Measurements from ENCODE around the gene CHAT.
A peak's percentile ranks its signal among the peaks of the same experiment; 100 is the strongest.

The CHAT gene

DNA sequence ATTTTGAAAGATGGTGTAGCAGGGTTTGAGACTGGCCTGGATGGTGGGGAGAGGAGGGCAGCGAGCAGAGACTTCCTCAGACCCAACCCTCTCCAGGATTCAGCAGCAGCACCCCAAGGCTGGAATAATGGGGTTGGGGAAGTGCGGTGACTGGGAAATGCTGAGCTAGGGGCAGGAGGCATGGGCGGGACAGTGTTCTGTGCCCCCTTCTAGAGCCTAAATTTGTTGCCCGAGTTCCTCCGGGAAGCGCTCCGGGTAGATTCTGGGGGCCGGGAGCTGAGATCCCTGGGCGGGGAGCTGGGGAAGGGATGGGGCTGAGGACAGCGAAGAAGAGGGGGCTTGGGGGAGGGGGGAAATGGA is at the start of gene CHAT:
TSS of gene CHAT (plus strand) at position 156 of the 360 bp plus-strand sequence. CDS start at position 309, 153 bp downstream.
- no peak for DNase-seq

DNA sequence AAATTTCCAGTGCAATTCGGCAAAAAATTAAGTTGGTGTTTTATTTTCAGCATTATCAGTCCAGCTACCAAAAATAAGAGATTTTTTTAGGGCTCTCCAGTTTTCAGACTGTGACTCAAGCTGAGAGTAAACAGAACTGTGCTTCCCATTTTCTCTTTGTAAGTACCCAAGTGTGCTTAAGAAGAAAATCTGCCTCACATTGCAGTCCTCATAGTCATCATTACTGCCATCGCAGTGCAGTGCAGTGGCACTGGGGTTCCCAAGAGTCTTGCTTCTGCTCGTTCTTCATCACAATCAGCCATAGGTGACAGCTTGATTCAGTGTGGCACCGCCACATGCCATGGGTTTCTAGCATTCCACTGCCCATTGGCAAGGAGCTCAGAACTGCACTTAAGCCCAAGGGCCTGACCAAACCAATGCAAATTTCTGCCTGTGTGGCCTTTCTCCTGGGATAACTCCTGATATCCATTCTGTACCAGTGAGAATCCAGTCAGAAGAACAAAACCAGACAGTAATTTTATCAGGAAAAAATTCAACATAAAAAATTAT is 49.3 kb upstream of the CHAT start:
- DNase-seq, result no peak

DNA sequence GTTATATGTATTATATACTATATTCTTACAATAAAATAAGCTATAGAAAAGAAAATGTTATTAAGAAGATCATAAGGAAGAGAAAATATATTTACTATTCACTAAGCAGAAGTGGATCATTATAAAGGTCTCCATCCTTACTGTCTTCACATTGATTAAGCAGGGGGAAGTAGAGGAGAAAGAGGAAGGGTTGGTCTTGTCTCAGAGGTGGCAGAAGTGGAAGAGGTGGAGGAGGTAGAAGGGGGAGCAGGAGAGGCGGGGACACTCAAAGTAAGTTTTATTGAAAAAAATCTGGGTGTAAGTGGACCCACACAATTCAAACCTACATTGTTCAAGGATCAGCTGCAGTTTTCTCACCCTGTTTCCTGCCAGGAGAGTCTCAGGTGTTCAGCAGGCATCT is 46.0 kb upstream of the CHAT start:
- DNase-seq, result no peak

DNA sequence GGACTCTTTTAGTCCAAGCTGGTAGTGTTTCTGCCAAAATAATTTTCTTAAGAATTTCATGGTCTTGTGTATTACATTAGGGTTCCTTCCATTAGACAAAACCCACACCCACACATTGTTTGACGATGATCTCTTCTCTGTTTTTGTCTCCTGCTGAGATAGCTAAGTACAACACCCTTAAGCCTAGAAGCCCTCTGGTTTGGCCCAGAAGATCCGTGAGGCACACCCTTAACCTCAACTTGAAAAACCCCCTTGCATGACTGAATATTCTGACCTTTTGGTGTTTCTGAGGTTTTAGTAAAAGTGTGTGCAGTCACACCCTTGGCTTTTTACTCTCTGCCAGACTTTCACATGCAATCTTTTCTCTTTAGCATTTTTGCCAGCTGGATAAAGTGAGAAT is 45.6 kb upstream of the CHAT start:
- no peak for DNase-seq

DNA sequence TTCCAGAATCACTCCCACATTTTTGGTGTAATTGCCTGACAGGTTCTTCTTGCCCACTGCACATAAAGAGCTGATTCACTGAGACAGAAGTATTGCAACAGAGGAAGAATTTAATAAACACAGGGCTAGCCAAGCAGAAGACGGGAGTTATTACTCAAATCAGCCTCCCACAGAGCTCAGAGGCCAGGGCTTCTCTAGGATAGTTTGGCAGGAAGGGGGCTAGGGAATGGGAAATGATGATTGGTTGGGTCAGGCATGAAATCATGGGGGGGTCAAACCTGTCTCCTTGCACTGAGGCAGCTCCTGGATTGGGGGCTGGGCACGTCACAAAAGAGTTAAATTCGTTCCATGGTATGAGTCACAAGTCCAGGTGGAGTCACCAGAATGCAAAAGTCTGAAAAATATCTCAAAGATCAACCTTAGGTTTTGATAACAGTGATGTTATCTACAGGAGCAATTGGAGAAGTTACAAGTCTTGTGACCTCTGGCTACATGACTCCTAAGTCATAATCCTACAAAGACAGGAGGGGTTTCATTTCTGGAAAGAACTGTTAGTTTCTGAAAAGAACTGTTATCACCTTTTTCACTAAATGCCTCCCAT is 44.7 kb upstream of the CHAT start:
- no peak for DNase-seq

DNA sequence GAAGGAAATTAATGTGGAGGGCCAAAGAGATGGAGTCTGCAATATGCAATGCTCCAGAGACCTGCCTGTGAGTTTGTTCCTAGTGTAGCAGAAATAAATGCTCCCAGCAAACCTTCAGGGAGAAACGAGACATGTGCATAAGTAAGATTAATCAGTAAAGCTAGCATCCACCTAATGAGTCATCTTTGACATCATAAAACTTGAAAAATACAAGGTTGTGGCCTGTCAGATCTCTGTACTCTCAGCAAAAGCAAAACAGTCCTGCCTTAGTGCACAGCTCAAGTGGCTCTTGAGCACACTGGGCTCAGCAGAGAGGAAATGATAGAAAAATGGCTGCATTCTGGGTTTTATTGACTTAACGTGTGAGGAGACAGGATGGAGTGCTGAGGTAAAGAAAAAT is 42.4 kb upstream of the CHAT start:
- DNase-seq, result no peak

DNA sequence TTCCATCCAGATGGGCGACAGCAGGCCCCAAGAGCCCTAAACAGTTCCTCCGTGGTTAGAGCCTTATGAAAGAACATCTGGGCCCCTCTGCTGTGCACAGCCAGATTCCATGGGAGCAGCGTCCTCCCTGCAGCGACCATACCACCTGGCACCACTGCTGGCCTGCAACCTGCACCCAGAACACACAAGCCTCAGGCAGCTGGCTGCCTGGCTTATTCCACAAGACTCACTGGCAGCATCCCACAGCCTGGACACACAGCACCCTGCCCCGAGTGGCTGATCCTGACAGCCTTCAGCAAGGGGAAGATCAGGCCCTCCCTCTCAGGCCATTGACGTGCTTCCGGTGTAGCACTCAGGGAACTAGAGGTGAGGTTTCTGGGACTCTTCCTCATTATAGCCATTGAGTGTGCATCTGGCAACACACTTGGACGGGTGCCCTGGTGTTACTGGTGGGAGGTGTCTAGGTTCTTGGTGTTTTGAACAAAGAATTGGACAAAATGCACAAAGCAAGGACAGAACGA is 41.2 kb upstream of the CHAT start:
- no peak for DNase-seq

DNA sequence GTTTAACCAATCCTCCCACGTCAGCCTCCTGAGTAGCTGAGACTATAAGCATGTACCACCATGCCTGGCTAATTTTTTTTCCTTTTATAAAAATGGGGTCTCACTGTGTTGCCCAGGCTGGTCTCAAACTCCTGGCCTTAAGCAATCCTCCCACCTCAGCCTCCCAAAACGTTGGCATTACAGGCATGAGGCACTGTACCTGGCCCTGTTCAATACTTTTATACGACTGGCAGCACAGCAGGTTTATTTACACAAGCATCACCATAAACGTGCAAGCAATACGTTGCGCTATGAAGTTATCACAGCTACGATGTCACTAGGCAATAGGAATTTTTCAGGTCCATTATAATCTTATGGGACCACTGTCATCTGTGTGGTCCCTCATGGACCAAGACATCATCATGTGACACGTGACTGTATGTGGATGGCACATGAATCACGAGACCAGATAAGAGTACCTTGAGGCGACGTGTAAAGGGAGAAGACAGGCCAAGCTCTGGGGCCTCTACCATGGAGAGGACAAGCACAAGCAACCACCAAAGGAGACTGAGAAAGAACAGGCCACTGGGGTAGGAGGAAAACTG is 38.3 kb upstream of the CHAT start:
- DNase-seq, result no peak

DNA sequence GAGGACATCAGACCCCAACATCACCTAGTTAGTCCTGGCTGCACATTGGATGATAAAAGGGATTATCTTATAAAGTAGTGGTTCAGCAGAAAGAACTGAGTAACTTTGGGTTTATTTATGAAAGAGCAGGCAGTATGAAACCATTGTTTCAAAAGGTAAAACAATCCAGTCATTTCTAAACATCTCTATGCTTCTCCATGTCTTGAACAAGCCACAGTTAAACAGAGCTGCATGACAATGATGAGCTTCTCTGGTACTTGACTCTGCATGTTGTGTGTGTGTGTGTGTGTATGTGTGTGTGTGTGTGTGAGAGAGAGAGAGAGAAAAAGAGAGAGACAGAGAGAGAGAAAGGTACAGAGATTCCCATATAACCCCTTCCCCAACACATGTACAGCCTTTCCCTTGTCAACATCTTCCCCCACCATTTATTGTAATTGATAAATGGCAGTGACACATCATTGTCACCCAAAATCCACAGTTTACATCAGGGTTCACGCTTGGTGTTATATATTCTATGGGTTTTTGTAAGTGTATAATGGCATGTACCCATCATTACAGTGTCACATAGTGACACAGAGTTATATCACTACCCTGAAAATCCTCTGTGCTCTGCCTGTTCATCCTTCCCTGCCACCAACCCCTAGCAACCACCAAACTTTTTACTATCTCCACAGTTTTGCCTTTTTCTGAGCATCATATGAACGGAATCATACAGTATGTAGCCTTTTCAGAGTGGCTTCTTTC is 36.5 kb upstream of the CHAT start:
- no peak for DNase-seq

DNA sequence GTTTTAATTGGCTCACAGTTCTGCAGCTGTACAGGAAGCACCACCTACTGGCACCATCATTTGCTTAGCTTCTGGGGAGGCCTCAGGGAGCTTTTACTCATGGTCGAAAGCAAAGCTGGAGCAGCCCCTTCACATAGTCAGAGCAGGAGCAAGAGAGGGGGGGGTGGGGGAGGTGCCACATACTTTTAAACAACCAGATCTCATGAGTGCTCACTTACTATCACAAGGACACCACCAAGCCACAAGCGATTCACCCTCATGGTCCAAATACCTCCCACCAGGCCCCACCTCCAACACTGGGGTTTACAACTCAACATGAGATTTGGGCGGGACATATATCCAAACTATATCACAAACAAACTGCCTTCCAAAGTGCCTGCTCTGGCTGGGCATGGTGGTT is 35.4 kb upstream of the CHAT start:
- no peak for DNase-seq

DNA sequence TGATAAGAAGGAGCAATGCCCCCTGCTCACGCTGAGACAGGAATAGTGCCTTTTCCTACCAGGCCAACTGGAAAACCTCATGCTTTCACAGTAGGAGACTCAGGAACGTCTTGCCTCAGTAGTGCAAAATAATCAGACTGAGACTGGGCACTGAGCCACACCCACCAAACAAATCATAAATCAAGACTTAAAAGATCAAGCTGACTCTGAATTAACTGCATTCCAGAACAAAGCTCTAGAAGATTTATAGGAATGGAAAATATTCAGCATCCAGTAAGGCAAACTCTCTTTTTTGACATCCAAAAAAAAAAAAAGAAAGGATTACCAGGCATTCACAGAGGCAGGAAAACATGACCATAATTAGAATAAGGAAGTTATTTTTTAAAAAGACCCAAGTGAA is 34.2 kb upstream of the CHAT start:
- no peak for DNase-seq

DNA sequence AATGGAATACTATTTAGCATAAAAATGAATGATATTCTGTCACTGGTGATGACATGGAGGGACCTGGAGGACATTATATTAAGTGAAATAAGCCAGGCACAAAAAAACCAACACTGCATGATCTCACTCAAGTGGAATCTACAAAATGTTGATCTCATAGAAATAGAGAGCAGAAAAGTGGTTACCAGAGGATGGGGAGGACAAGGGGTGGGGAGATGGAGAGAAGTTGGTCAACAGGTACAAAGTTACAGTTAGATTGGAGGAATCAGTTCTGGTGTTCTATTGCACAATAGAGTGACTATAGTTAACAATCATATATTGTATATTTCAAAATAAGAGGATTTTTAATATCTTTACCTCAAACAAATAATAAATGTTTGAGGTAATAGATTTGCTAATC is 28.4 kb upstream of the CHAT start:
- DNase-seq, result no peak

DNA sequence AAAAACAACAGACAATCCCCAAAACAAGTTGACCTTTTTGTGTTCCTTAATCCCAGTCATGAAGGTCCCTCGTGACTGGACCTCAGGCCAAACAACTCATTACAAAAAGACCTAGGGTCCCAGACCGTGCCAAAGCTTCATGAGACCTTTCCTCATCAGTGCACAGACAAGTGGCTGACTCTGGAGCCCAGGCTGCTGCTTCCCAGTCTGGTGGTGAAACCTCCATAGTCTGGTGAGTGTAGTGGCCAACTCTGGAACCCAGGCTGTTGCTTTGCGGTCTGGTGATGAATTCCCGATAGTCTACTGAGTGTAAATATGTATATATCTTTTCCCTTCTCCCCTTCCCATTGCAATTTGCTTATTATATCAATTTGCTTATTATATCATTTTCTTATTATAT is 25.9 kb upstream of the CHAT start:
- no peak for DNase-seq

DNA sequence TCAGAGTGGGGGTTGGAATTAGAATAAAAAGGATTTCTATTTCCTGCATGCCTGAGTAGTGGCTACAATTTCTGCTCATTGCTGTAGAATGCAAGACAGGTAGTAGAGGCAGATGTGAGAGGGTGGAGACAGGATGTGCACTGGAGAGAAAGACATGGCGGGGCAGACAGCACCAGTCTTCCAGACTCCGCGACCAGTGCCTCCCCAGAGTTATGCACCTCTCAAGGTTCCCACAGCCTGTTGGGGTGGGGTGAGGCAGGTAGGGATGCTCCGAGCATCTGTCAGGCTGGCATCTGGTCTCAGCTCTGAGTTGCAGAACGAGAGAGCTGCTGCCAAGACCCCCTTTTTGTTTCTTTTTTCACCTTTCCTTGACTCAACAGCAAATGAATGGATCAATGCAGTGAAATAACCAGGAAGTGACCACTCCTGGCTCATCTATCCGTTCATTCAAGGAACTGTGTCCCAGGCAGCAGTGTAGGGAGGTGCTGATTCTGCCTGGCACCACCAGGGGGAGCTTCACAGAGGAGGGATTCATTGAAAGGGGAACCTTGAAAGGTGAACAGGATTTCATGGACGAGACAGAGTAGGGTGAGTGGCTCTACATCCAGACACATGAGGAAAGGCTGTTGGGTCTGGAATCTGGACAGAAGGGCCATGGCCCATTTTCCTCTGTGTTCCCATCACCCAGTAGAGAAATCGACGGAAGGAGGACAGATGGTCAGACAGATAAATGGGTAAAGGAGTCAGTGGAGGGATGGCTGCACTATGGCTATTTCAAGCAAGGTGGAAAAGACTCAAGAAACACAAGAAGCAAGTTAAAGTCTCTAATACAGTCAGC is 20.9 kb upstream of the CHAT start:
- peak; percentile 46 for DNase-seq

DNA sequence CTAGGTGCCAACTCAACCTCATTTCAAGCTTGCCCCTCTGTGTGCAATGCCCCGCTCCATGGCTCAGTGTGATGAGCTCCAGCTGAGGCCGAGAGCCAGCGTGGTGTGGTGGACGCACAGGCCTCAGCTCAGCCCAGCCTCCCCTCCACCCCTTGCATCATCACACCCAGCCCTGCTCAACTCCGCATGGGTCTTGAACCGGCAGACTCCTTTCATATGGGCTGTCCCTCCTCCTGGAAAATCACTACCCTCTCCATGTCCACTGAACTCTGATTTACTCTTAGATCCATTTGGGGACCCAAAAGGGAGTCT is 20.3 kb upstream of the CHAT start:
- DNase-seq, result no peak

DNA sequence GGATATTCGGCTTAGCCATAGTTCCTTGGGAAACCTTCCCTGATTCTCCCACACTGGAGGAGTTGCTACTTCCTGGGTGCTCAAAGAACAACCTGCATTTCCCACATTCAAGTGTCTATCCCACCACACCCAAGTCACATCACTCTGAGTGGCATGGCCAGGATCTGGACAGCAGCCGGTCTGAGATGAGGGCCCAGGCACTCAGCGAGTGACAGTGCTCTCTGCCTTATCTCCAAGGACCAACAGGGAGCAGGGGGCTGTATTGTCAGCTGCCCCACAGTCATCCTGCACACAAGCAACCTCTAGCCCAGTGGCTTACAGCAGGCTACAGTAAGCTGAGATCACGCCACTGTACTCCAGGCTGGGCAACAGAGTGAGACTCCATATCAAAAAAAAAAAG is 19.8 kb upstream of the CHAT start:
- DNase-seq, result no peak

DNA sequence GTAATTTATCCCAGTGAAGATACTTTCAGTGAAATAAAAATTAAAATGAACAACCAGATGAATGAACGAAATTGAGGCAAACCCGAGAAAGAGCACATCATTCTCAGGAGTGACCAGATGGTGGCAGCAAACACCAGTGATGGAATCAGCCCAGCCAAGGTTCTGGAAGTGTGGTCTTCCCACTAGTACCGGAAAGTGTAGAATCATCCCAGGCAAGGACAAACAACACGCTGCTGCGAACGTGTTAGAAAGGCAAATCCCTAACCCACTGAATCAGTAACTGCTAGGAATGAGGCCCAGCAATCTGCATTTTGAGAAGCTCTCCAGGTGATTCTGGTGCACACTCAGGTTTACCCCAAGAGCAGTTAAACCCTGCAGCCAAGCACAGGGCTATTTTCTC is 19.2 kb upstream of the CHAT start:
- no peak for DNase-seq

DNA sequence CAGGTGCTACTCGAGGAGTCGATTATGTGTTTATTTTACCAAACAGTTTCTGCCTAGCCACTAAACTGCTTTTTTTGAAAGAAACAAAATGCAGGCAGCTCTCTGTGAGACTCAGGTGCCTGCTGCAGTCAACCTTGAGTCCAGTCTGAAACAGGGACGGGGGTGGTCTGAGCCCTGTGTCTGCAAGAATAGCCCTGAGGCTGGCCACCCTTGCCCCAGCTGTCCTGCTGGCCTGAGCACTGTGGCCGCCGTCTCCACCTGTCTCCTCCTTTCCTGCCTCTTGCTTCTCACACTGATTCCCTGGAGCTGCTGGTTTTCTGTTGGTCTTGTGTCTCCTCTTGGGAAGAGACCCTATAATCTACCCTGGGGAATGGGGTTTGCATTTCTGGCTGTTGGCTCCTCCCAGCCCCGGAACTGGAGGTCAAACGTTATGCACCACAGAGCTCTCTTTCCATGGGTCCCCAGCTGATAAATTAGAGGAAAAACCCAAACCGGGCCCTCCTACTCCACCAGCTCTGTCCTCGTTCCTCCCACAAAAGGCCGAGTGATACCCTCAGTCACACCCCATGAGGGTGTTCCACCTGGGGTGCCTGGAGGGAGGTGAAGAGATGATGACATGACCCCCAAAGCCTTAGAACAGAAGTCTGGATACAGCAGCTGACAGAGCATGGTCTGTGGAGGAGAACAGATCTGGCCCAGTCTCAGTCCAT is 18.7 kb upstream of the CHAT start:
- no peak for DNase-seq

DNA sequence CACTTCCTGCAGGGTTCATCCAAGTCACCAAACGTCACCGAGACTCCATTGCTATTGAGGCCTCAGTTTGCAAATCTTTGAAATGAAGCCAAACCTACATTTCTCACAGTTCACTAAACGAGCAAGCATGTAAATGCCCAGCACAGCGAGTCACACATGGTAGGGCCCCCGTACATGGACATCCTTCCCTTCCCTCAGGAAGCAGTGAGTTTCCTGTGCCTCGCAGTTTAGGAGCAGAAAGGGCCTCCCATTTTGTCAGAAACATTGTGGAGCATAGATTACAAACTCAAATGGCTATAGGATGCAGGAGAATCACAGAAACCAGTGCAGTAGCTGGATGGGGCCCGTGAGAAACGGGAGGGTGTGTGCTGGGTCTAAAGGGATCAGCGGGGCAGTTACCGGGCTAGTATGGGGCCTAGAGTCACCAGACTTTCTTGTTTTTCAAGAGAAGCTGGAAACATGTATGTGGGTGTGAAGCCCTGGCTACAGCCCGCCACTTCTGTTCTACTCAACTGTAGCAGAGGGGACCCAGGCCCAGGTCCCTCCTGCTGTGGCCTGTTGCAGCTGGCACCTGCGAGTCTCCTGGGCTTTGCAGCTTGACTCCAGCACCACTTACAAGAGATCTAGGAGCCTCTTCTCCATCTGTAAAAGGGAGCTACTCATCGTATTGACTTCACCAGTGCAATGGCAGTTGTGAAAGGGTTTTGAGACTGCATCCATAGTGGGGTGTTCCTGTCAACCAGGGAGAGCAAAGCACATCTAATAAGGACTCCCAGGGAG is 17.9 kb upstream of the CHAT start:
- no peak for DNase-seq

DNA sequence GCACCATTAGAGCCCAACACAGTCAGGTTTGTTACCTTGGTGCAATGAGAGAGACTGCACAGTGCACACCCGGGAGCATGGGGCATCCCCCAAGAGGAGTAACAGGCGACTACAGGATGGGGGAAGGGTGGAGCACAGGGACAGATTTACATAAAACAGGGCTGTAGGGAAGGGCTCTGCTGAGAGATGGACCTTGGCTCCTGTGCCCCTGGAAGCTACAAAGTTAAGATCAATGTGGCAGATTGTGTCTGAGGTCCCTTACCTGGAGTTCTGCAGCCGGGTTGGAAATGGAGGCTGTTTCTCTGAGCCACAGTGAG is 17.4 kb upstream of the CHAT start:
- no peak for DNase-seq

DNA sequence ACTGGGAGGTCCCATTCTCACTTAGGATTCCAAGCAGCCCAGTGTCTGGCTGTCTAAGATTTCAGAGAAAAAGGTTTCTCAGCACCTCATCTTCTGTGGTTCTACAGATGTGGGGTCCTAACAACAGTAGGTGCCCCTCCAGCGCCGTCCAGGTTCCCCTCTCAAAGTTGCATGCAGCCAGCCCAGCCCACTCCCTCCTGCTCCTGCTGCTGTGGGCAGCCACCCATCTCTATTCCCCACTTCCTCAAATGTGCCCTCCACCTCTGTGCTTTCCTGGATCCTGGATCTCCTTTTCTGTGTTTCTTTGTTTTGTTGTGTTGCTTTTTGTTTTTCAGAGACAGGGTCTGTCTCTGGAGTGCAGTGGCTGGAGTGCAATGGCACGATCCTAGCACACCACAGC is 17.0 kb upstream of the CHAT start:
- no peak for DNase-seq
